Gastrocnemius medialis (tissue), 4 donors: Measurements from ENCODE around the gene ZNF333. TPM values are rescaled to one million over a fixed set of nuclear protein-coding genes. Genes with fewer than 3 reads are reported as not detected.

Source experiments
- ATAC-seq, 2 donors: fragments of 150-250 bp; one replicate each; pipeline ENCODE4 v1.9.1; 2016
- DNase-seq, 2 donors: peaks; one replicate each; pipeline ENCODE4 v3.0.0-alpha.2; 2019
- H3K27ac ChIP-seq, 4 donors: fragments of 200-600 bp; sonication (generic); 1 replicate in 1 of 4; 2 replicates in 3 of 4; pipeline ENCODE4 v1.5.1; 2016 to 2018; ENCODE audit warnings: mild to moderate bottlenecking in 2 of 4, moderate library complexity in 1 of 4
- H3K27me3 ChIP-seq, 3 donors: fragments of 200-600 bp; sonication (generic) in 2 of 3; 1 replicate in 1 of 3; 2 replicates in 2 of 3; pipeline versions ENCODE4 v1.5.1 to v1.6.0; 2016 to 2019; ENCODE audit warnings: mild to moderate bottlenecking in 1 of 3, moderate library complexity in 1 of 3
- H3K36me3 ChIP-seq, 2 donors: fragments of 200-600 bp; sonication (generic) in 1 of 2; one replicate each; pipeline ENCODE4 v1.5.1; 2017 to 2018
- H3K4me1 ChIP-seq, 2 donors: fragments of 200-600 bp; sonication (generic) in 1 of 2; one replicate each; pipeline ENCODE4 v1.5.1; 2016 to 2017; ENCODE audit warnings: mild to moderate bottlenecking in 2 of 2
- H3K4me3 ChIP-seq, 4 donors: fragments of 200-600 bp; sonication (generic) in 3 of 4; 1 replicate in 1 of 4; 2 replicates in 3 of 4; pipeline ENCODE4 v1.5.1; 2016 to 2019; ENCODE audit warnings: mild to moderate bottlenecking in 2 of 4
- H3K9me3 ChIP-seq, 3 donors: fragments of 200-600 bp; sonication (generic) in 2 of 3; 1 replicate in 1 of 3; 2 replicates in 2 of 3; pipeline ENCODE4 v1.5.1; 2016 to 2019
- CTCF ChIP-seq, 5 experiments: fragments of 450-650 bp in 3 of 5; fragments of 200-600 bp in 2 of 5; sonication (generic) in 2 of 5; IDR thresholded peaks in 4 of 5; conservative IDR thresholded peaks in 1 of 5; 1 replicate in 4 of 5; 2 replicates in 1 of 5; pipeline ENCODE4 v1.5.1; 2016 to 2019; ENCODE audit warnings: antibody characterized with exemption in 5 of 5, mild to moderate bottlenecking in 3 of 5, moderate library complexity in 3 of 5
- POLR2A ChIP-seq, 2 donors: fragments of 450-650 bp; IDR thresholded peaks; one replicate each; pipeline ENCODE4 v1.6.1; 2017; ENCODE audit warnings: antibody characterized with exemption in 2 of 2, mild to moderate bottlenecking in 2 of 2, moderate library complexity in 2 of 2
- in situ Hi-C, 4 donors: fragments of 200-750 bp; cut with MboI; loops; one replicate each; pipeline versions ENCODE4 v1.15.0 to v1.8.0; 2017; ENCODE audit warnings: low sequenced_read_pairs in 4 of 4
- intact Hi-C: fragments of 100-400 bp; cut with DNase I; formaldehyde crosslinking; loops from one replicate; pipeline ENCODE4 v1.15.1; 2023; ENCODE audit warnings: low total_unique reads
- total RNA-seq, 4 donors: library from RNA; depleted of rRNA; stranded (reverse); fragments of >200 nt; gene quantifications; one replicate each; pipeline versions ENCODE4 v1.1.0 to v1.2.3, GENCODE V29; 2016

ZNF333 gene
- total RNA-seq, 4 donors from 2014 or later, result 4.6 to 12.7 (median 10.3) TPM

DNA sequence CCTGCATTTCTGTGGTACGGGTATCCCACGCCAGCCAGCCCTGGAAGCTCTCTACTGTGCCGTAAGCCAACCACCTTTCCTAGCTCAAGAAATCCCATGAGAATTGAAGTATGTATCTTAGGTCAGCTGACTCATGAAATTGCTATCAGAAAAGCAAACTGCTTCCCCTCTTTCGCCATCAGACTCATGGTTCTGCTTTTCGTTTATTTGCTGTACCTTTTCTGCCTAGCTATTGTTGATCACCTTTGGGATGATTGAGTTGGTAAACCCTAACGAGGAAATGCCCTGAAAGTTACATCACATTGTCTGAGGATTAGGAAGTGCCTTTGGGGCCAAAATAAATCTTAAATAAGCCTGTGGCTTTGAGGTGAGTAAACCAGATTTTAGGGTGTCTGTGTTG is 15.1 kb upstream of the ZNF333 start, which contains the start of gene ADGRE3:
Gene ADGRE3, minus strand, starts transcription at position 81 of the 400 bp plus-strand sequence. Its CDS starts 74 bp downstream, at position 7.
- peaks cover 0 to 5% (median 2%) of the 10 kb centered on the region in 3 donors for H3K27me3 ChIP-seq
- no peak for ATAC-seq

GRCh38 chr19:14676762-14677161 is 13.1 kb upstream of the ZNF333 start:
- H3K27me3 ChIP-seq, result peaks cover 0 to 5% (median 2%) of the 10 kb centered on the region in 3 donors
- in situ Hi-C loops, result no loop called here
- TF ChIP-seq CTCF (IDR thresholded peaks at IDR 0.05 in 4 of 5, conservative IDR thresholded peaks at IDR 0.05 in 1 of 5) (no peak), POLR2A (IDR thresholded peaks at IDR 0.05) (no peak)
- H3K9me3 ChIP-seq, result no peaks in the 10 kb centered on the region
- H3K27ac ChIP-seq, result no peak overlapping the region
- H3K4me3 ChIP-seq, result no peak overlapping the region
- no peak for DNase-seq
- intact Hi-C loops, result no loop called here
- no peaks in the 10 kb centered on the region for H3K4me1 ChIP-seq
- no peak for ATAC-seq
- no peaks in the 10 kb centered on the region for H3K36me3 ChIP-seq

More for the DNA sequence above, 15.1 kb upstream of the ZNF333 start, which contains the start of gene ADGRE3:
- in situ Hi-C loops, result no loop called here
- Histone ChIP-seq H3K9me3 (no peaks in the 10 kb centered on the region), H3K36me3 (no peaks in the 10 kb centered on the region), H3K27ac (no peak within 1 kb of the TSS), H3K4me3 (no peak within 1 kb of the TSS), H3K4me1 (no peaks in the 10 kb centered on the region)
- DNase-seq, result no peak
- TF ChIP-seq CTCF (IDR thresholded peaks at IDR 0.05 in 4 of 5, conservative IDR thresholded peaks at IDR 0.05 in 1 of 5) (no peak), POLR2A (IDR thresholded peaks at IDR 0.05) (no peak)
- intact Hi-C loops, result no loop called here

GRCh38 chr19:14677464-14677863 is 12.4 kb upstream of the ZNF333 start:
- Histone ChIP-seq H3K4me3 (no peak overlapping the region), H3K9me3 (no peaks in the 10 kb centered on the region), H3K36me3 (no peaks in the 10 kb centered on the region), H3K4me1 (no peaks in the 10 kb centered on the region), H3K27me3 (peaks cover 0 to 5% (median 5%) of the 10 kb centered on the region in 3 donors), H3K27ac (no peak overlapping the region)
- ATAC-seq (no peak), DNase-seq (no peak)
- TF ChIP-seq POLR2A (IDR thresholded peaks at IDR 0.05) (no peak), CTCF (IDR thresholded peaks at IDR 0.05 in 4 of 5, conservative IDR thresholded peaks at IDR 0.05 in 1 of 5) (no peak)
- intact Hi-C loops, result no loop called here
- in situ Hi-C loops, result no loop called here

DNA sequence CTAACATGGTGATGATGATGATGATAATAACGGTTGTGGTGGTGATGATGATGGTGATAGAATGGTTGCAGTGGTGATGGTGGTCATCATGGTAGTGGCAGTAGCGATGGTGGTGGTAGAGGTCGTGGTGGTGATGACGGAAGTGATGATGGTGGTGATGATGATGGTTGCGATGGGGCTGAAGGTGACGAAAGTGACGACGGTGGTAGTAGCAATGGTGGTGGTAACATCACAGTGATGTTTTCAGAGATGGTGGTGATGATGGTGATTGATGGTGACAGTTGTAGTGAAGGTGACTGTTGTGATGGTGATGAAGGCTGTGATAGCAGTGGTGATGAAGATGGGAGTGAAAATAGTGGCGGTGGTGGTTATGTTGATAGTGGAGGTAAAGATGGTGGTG is 11.6 kb upstream of the ZNF333 start:
- H3K4me3 ChIP-seq, result no peak overlapping the region
- H3K9me3 ChIP-seq, result no peaks in the 10 kb centered on the region
- ATAC-seq, result no peak
- TF ChIP-seq CTCF (IDR thresholded peaks at IDR 0.05 in 4 of 5, conservative IDR thresholded peaks at IDR 0.05 in 1 of 5) (no peak), POLR2A (IDR thresholded peaks at IDR 0.05) (no peak)
- no peak overlapping the region for H3K27ac ChIP-seq
- no peaks in the 10 kb centered on the region for H3K4me1 ChIP-seq
- in situ Hi-C loops, result no loop called here
- H3K36me3 ChIP-seq, result no peaks in the 10 kb centered on the region
- H3K27me3 ChIP-seq, result peaks cover 0 to 9% (median 7%) of the 10 kb centered on the region in 3 donors
- no peak for DNase-seq
- intact Hi-C loops, result no loop called here

GRCh38 chr19:14682084-14682483 is 7.8 kb upstream of the ZNF333 start:
- H3K27ac ChIP-seq, result no peak overlapping the region
- no peaks in the 10 kb centered on the region for H3K4me1 ChIP-seq
- H3K4me3 ChIP-seq, result no peak overlapping the region
- ATAC-seq (no peak), DNase-seq (no peak)
- H3K27me3 ChIP-seq, result peaks cover 0 to 7% (median 5%) of the 10 kb centered on the region in 3 donors
- intact Hi-C loops, result no loop called here
- no peak for TF ChIP-seq POLR2A (IDR thresholded peaks at IDR 0.05)
- no peak for TF ChIP-seq CTCF (IDR thresholded peaks at IDR 0.05 in 4 of 5, conservative IDR thresholded peaks at IDR 0.05 in 1 of 5)
- H3K9me3 ChIP-seq, result no peaks in the 10 kb centered on the region
- no peaks in the 10 kb centered on the region for H3K36me3 ChIP-seq
- in situ Hi-C loops, result loop anchor here in 1 of 4 donors (10.0 kb wide), 1 partner anchor 107 kb away; the partner anchor contains the start of gene NDUFB7
